K562 (cell line): ENCODE measurements around the gene HCN3. TPM values are rescaled to one million over a fixed set of nuclear protein-coding genes. Genes with fewer than 3 reads are reported as not detected.

Experiments
- BHLHE40 ChIP-seq: IDR thresholded peaks from 2 replicates; pipeline ENCODE4 v1.6.1; 2011; ENCODE audit warnings: low read length, improper control_type of control experiment
- DIDO1 ChIP-seq: fragments of 450-650 bp; IDR thresholded peaks from 2 replicates; pipeline ENCODE4 v1.6.1; 2016; ENCODE audit warnings: low read depth, missing biosample characterization, missing genetic modification characterization
- FOXK1 ChIP-seq: sonication (generic); formaldehyde crosslinking; IDR thresholded peaks from 2 replicates; pipeline ENCODE4 v1.8.0; 2022; ENCODE audit warnings: missing genetic modification reagents, mild to moderate bottlenecking, borderline replicate concordance
- HDGF ChIP-seq: fragments of 450-650 bp; IDR thresholded peaks from 2 replicates; pipeline ENCODE4 v1.6.1; 2016
- HNRNPL ChIP-seq: fragments of 200-400 bp; formaldehyde crosslinking; IDR thresholded peaks from 2 replicates; pipeline ENCODE4 v1.6.1; 2017; ENCODE audit warnings: low read depth, mild to moderate bottlenecking, low read length
- KLF16 ChIP-seq: IDR thresholded peaks from 2 replicates; pipeline ENCODE4 v1.6.1; 2016; ENCODE audit warnings: antibody characterized with exemption
- MBD2 ChIP-seq: sonication (generic); IDR thresholded peaks from 2 replicates; pipeline ENCODE4 v1.6.1; 2016; ENCODE audit warnings: low read depth, borderline replicate concordance
- NBN ChIP-seq: fragments of 450-650 bp; IDR thresholded peaks from 2 replicates; pipeline ENCODE4 v1.6.1; 2016; ENCODE audit warnings: low read depth, mild to moderate bottlenecking
- NCOA1 ChIP-seq: fragments of 450-650 bp; IDR thresholded peaks from 2 replicates; pipeline ENCODE4 v1.6.1; 2016; ENCODE audit warnings: low read depth
- PURB ChIP-seq: sonication (generic); formaldehyde crosslinking; IDR thresholded peaks from 2 replicates; pipeline ENCODE4 v1.9.0; 2021; ENCODE audit warnings: low read depth, mild to moderate bottlenecking, missing genetic modification reagents
- RBM25 ChIP-seq: fragments of 200-400 bp; formaldehyde crosslinking; IDR thresholded peaks from 2 replicates; pipeline ENCODE4 v1.6.1; 2018; ENCODE audit warnings: low read length, low read depth, moderate library complexity; ENCODE audit not compliant: severe bottlenecking
- SIN3A ChIP-seq, 2 experiments: fragments of 150-350 bp in 1 of 2; IDR thresholded peaks; 2 replicates each; pipeline ENCODE4 v1.6.1; 2011 to 2016; ENCODE audit warnings: borderline replicate concordance in 2 of 2, low read depth in 2 of 2, low read length in 2 of 2, mild to moderate bottlenecking in 2 of 2, moderate library complexity in 2 of 2; ENCODE audit not compliant: control insufficient read depth in 1 of 2
- SMARCE1 ChIP-seq: fragments of 450-650 bp; IDR thresholded peaks from 2 replicates; pipeline ENCODE4 v1.7.1; 2016; ENCODE audit warnings: mild to moderate bottlenecking
- SNRNP70 ChIP-seq: fragments of 200-400 bp; formaldehyde crosslinking; optimal IDR thresholded peaks from 2 replicates; pipeline ENCODE3; 2017; ENCODE audit warnings: low read depth, low read length
- SP2 ChIP-seq: IDR thresholded peaks from 2 replicates; pipeline ENCODE4 v1.6.1; 2011; ENCODE audit warnings: mild to moderate bottlenecking, low read depth, low read length, moderate library complexity; ENCODE audit not compliant: poor library complexity, severe bottlenecking; ENCODE audit errors: extremely low read depth
- YBX1 ChIP-seq: fragments of 450-650 bp; IDR thresholded peaks from 2 replicates; pipeline ENCODE4 v1.7.1; 2016; ENCODE audit warnings: mild to moderate bottlenecking
- ZC3H11A ChIP-seq: IDR thresholded peaks from 2 replicates; pipeline ENCODE4 v1.6.1; 2012; ENCODE audit warnings: low read depth, low read length, improper control_type of control experiment
- ZNF830 ChIP-seq: fragments of 250-450 bp; sonication (Bioruptor Pico); IDR thresholded peaks from 2 replicates; pipeline ENCODE4 v1.5.0; 2021; ENCODE audit warnings: mild to moderate bottlenecking
- polyA plus RNA-seq, 8 experiments: library from polyadenylated mRNA; depleted of rRNA in 4 of 8; stranded (reverse) in 5 of 8; unstranded in 3 of 8; fragments of >200 nt; fragmentation: Nextera tagmentation in 2 of 8; fragmentation: Illumina TruSeq in 1 of 8; extraction: Ambion mirVana in 2 of 8; extraction: Trizol in 1 of 8; gene quantifications; 2 replicates each; pipeline versions ENCODE4 v1.2.1 to v1.2.3, GENCODE V29; 2011 to 2014; ENCODE audit warnings: inconsistent platforms in 1 of 8, missing spikeins in 1 of 8
- total RNA-seq, 7 experiments: library from RNA; depleted of rRNA in 6 of 7; stranded (reverse); fragments of >200 nt in 6 of 7; fragmentation: Illumina TruSeq in 2 of 7; extraction: Trizol in 2 of 7; gene quantifications; 2 replicates each; pipeline versions ENCODE4 v1.2.1 to v1.2.3, GENCODE V29; 2011 to 2021; ENCODE audit warnings: low replicate concordance in 1 of 7
- TF ChIP-seq, protein P1 (sequence below): fragments of 450-650 bp; IDR thresholded peaks from 2 replicates; pipeline ENCODE4 v1.6.1; 2016; ENCODE audit warnings: mild to moderate bottlenecking
- TF ChIP-seq, protein P2 (sequence below): fragments of 250-450 bp; sonication (Bioruptor Pico); IDR thresholded peaks from 2 replicates; pipeline ENCODE4 v1.5.0; 2020; ENCODE audit warnings: mild to moderate bottlenecking
- TF ChIP-seq, protein P3 (sequence below): sonication (generic); formaldehyde crosslinking; IDR thresholded peaks from 2 replicates; pipeline ENCODE4 v1.8.0; 2022; ENCODE audit warnings: missing genetic modification reagents, mild to moderate bottlenecking, borderline replicate concordance
- TF ChIP-seq, protein P4 (sequence below): fragments of 250-450 bp; sonication (Bioruptor Pico); IDR thresholded peaks from 2 replicates; pipeline ENCODE4 v1.5.0; 2020; ENCODE audit warnings: mild to moderate bottlenecking, borderline replicate concordance

Gene HCN3
- total and polyA plus RNA-seq, 9 of the 15 experiments (the other 6 are each of a cell fraction or from before 2014, with no cell fraction given), result 0.91 to 9.7 (median 3.9) TPM

DNA sequence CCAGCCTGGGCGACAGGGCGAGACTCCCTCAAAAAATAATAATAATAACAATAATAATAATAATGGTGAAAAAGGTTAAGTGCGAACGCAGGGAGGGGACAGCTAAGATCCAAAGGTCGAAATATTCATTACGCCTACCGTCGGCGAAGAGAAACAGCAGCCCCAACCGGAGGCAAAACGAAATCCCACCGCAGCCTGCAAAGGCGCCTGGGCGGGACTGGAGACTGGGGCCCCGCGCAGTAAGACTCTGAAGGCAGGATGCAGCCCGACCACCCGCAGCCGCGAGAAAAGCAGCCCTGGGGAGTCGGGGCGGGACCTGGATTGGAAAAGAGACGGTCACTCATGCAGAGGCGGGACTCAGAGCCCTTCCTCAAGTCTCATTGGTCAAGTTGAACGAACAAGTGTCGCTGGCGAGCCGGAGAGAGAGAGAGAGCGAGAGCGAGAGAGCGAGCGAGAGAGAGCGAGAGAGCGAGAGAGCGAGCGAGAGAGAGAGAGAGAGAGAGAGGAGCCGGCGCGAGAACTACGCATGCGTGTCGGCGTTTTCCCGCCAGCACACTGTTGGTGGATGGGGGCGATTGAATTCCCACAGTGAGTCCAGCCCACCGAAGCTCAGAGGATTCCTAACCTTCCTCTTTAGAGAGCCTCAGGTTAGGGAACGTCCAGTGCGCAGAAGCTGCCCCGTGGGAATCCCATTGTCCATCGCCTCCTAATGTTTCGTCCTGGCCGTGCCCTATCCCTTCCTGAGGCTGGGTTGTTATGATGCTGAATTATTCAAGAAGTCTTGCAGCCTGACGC, 32.7 kb upstream of the HCN3 start (continued):
- peak; percentile 95; the same call in 1 of the 2 replicates for TF ChIP-seq FOXK1 (CRISPR knock-in tag)
- peak; percentile 68 for TF ChIP-seq SP2
- TF ChIP-seq BHLHE40, result peak; percentile 69
- peak; percentile 92 for TF ChIP-seq MBD2
- TF ChIP-seq NBN, result peak; percentile 100
- TF ChIP-seq, protein P1, sequence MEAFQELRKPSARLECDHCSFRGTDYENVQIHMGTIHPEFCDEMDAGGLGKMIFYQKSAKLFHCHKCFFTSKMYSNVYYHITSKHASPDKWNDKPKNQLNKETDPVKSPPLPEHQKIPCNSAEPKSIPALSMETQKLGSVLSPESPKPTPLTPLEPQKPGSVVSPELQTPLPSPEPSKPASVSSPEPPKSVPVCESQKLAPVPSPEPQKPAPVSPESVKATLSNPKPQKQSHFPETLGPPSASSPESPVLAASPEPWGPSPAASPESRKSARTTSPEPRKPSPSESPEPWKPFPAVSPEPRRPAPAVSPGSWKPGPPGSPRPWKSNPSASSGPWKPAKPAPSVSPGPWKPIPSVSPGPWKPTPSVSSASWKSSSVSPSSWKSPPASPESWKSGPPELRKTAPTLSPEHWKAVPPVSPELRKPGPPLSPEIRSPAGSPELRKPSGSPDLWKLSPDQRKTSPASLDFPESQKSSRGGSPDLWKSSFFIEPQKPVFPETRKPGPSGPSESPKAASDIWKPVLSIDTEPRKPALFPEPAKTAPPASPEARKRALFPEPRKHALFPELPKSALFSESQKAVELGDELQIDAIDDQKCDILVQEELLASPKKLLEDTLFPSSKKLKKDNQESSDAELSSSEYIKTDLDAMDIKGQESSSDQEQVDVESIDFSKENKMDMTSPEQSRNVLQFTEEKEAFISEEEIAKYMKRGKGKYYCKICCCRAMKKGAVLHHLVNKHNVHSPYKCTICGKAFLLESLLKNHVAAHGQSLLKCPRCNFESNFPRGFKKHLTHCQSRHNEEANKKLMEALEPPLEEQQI, result peak; percentile 98
- TF ChIP-seq SMARCE1, result peak; percentile 93
- peak; percentile 97 for TF ChIP-seq DIDO1 (tag)
- no peak for TF ChIP-seq ZNF830 (CRISPR knock-in tag)
- peak; percentile 91 for TF ChIP-seq NCOA1
- TF ChIP-seq SNRNP70, result no peak
- TF ChIP-seq HNRNPL, result no peak
- TF ChIP-seq, protein P2, sequence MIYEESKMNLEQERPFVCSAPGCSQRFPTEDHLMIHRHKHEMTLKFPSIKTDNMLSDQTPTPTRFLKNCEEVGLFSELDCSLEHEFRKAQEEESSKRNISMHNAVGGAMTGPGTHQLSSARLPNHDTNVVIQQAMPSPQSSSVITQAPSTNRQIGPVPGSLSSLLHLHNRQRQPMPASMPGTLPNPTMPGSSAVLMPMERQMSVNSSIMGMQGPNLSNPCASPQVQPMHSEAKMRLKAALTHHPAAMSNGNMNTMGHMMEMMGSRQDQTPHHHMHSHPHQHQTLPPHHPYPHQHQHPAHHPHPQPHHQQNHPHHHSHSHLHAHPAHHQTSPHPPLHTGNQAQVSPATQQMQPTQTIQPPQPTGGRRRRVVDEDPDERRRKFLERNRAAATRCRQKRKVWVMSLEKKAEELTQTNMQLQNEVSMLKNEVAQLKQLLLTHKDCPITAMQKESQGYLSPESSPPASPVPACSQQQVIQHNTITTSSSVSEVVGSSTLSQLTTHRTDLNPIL (CRISPR knock-in tag), result no peak
- TF ChIP-seq, protein P3, sequence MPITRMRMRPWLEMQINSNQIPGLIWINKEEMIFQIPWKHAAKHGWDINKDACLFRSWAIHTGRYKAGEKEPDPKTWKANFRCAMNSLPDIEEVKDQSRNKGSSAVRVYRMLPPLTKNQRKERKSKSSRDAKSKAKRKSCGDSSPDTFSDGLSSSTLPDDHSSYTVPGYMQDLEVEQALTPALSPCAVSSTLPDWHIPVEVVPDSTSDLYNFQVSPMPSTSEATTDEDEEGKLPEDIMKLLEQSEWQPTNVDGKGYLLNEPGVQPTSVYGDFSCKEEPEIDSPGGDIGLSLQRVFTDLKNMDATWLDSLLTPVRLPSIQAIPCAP (CRISPR knock-in tag), result peak; percentile 78; the same call in 1 of the 2 replicates
- TF ChIP-seq RBM25, result peak; percentile 85
- TF ChIP-seq PURB, result no peak
- TF ChIP-seq KLF16, result 0 out of 2 replicates have a peak, but pooled peaks have one; percentile 3
- TF ChIP-seq YBX1, result no peak
- TF ChIP-seq SIN3A (IDR thresholded peaks at IDR 0.05; ENCODE audit: borderline replicate concordance in 2 of 2, control insufficient read depth in 1 of 2, low read depth in 2 of 2, low read length in 2 of 2), result peak; percentile 81 to 82
- TF ChIP-seq ZC3H11A, result no peak
- TF ChIP-seq HDGF, result no peak
- TF ChIP-seq, protein P4, sequence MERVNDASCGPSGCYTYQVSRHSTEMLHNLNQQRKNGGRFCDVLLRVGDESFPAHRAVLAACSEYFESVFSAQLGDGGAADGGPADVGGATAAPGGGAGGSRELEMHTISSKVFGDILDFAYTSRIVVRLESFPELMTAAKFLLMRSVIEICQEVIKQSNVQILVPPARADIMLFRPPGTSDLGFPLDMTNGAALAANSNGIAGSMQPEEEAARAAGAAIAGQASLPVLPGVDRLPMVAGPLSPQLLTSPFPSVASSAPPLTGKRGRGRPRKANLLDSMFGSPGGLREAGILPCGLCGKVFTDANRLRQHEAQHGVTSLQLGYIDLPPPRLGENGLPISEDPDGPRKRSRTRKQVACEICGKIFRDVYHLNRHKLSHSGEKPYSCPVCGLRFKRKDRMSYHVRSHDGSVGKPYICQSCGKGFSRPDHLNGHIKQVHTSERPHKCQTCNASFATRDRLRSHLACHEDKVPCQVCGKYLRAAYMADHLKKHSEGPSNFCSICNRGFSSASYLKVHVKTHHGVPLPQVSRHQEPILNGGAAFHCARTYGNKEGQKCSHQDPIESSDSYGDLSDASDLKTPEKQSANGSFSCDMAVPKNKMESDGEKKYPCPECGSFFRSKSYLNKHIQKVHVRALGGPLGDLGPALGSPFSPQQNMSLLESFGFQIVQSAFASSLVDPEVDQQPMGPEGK, result no peak
